ENCODE data around the gene SCN4A.

DNA sequence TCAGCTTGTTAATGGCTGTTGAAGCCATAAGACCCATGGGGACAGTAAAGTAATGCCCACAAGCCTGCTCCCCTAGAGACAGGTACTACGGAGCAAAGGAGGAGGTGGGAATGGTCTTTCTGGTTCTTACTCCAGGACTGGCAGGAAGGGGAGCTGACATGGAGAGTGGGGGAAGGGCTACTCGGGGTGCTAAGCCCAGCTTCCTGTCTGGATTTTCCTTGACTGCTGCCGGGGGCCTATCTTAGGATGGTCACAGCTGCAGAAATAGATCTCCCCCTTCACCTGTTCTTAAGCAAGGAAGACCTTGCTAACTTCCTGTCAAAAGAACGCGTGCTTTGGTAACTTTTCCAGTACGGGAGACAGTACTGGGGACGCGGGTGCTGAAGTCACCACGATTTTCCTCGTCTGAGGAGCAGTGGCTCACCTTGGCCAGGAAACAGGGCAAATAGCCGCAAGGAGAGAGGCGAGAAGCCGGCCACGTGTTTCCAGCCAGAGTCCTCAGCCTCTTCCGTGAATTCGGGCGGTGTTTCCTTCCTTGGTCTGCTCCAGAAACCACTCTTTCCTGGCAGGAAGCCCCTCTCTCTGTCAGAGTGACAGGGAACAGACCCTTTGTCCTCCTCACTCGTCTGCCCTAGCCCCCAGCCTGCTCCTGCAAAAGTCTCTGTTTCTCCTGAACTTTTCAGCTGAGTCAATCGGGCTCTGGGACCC is 24.8 kb upstream of the SCN4A start:
- no peak for TF ChIP-seq EZH2 (IDR thresholded peaks at IDR 0.05; ENCODE audit: insufficient read depth, low read length)
- TF ChIP-seq CTCF (IDR thresholded peaks at IDR 0.05; ENCODE audit: insufficient read depth, low read depth, low read length): no peak

Measured in astrocyte (in vitro differentiated cells and primary cell).